CD4-positive, alpha-beta T cell treated with Interleukin-15 for 1 hour (primary cell): ENCODE data around the gene UGT1A3.

Experiments used
- DNase-seq: peaks from one replicate; pipeline ENCODE4 v3.0.0-alpha.2; 2020

Gene UGT1A3

GRCh38 chr2:233760043-233760442 lies 31.2 kb downstream of the UGT1A3 start, which contains the start of gene UGT1A1:
Gene UGT1A1 (plus strand): TSS chr2:233760270. CDS start chr2:233760288, 18 bp downstream.
- DNase-seq: no peak

GRCh38 chr2:233761040-233761769 lies 32.4 kb downstream of the UGT1A3 start:
- no peak for DNase-seq

GRCh38 chr2:233764264-233764663 lies 35.4 kb downstream of the UGT1A3 start:
- no peak for DNase-seq

GRCh38 chr2:233764761-233765160 lies 35.9 kb downstream of the UGT1A3 start:
- no peak for DNase-seq

- DNase-seq: no peak
Observed at GRCh38 chr2:233766416-233766815, 37.6 kb downstream of the UGT1A3 start.

- no peak for DNase-seq
Observed at GRCh38 chr2:233768076-233768475, 39.2 kb downstream of the UGT1A3 start.

- DNase-seq: no peak
Observed at GRCh38 chr2:233769260-233769659, 40.4 kb downstream of the UGT1A3 start.

- no peak for DNase-seq
Observed at GRCh38 chr2:233772153-233772552, 43.3 kb downstream of the UGT1A3 start.

- no peak for DNase-seq
Observed at GRCh38 chr2:233772583-233772982, 43.7 kb downstream of the UGT1A3 start.

GRCh38 chr2:233773854-233774253 lies 45.0 kb downstream of the UGT1A3 start:
- no peak for DNase-seq

GRCh38 chr2:233775414-233775813 lies 46.6 kb downstream of the UGT1A3 start:
- DNase-seq: no peak

- no peak for DNase-seq
Observed at GRCh38 chr2:233778030-233778429, 49.2 kb downstream of the UGT1A3 start, which contains the start of gene MROH2A. Gene MROH2A (plus strand): TSS chr2:233778330. CDS start chr2:233779359, 1,029 bp downstream.

- DNase-seq: no peak
Observed at GRCh38 chr2:233779722-233780121, 50.9 kb downstream of the UGT1A3 start.

GRCh38 chr2:233780771-233781170 lies 51.9 kb downstream of the UGT1A3 start:
- DNase-seq: no peak

GRCh38 chr2:233789554-233789953 lies 60.7 kb downstream of the UGT1A3 start:
- DNase-seq: no peak

- DNase-seq: no peak
Observed at GRCh38 chr2:233791151-233791882, 62.5 kb downstream of the UGT1A3 start.

- DNase-seq: no peak
Observed at GRCh38 chr2:233791883-233792329, 63.1 kb downstream of the UGT1A3 start.

- DNase-seq: no peak
Observed at GRCh38 chr2:233792720-233793119, 63.9 kb downstream of the UGT1A3 start.

- DNase-seq: no peak
Observed at GRCh38 chr2:233793465-233794127, 64.8 kb downstream of the UGT1A3 start.

- no peak for DNase-seq
Observed at GRCh38 chr2:233794128-233794658, 65.4 kb downstream of the UGT1A3 start.

- no peak for DNase-seq
Observed at GRCh38 chr2:233795735-233796171, 66.9 kb downstream of the UGT1A3 start.

GRCh38 chr2:233796254-233796653 lies 67.4 kb downstream of the UGT1A3 start:
- DNase-seq: no peak
